Keratinocyte (primary cell): Measurements from ENCODE around the gene TMEM143. TPM values are rescaled to one million over a fixed set of nuclear protein-coding genes. Genes with fewer than 3 reads are reported as not detected.

Experiments used
- DNase-seq: peaks from one replicate; pipeline ENCODE4 v3.0.0-alpha.2; 2011; ENCODE audit warnings: low read depth, missing footprints, low spot score
- FAIRE-seq: peaks from 2 replicates; lab custom pipeline; 2011; peaks lifted over from hg19 to GRCh38; lab: Jason Lieb, UNC
- H2AFZ ChIP-seq: 2 replicates; pipeline ENCODE4 v1.6.0; 2012; ENCODE audit warnings: low read length, control low read depth, inconsistent platforms; ENCODE audit not compliant: control insufficient read depth
- H3K27ac ChIP-seq: 2 replicates; pipeline ENCODE4 v1.5.1; 2011; ENCODE audit warnings: low read length; ENCODE audit not compliant: control insufficient read depth, insufficient read depth
- H3K27me3 ChIP-seq: 3 replicates; pipeline ENCODE4 v1.6.0; 2011; ENCODE audit warnings: low read length; ENCODE audit not compliant: control insufficient read depth, insufficient read depth; ENCODE audit errors: extremely low read depth
- H3K36me3 ChIP-seq, 2 experiments: 2 replicates in 1 of 2; 3 replicates in 1 of 2; pipeline ENCODE4 v1.5.1; 2011; ENCODE audit warnings: low read length in 2 of 2, mild to moderate bottlenecking in 1 of 2; ENCODE audit not compliant: control insufficient read depth in 2 of 2, insufficient read depth in 2 of 2; ENCODE audit errors: extremely low read depth in 1 of 2
- H3K4me1 ChIP-seq: 3 replicates; pipeline ENCODE4 v1.5.1; 2011; ENCODE audit warnings: low read length; ENCODE audit not compliant: control insufficient read depth, insufficient read depth; ENCODE audit errors: extremely low read depth
- H3K4me2 ChIP-seq: 3 replicates; pipeline ENCODE4 v1.6.0; 2011; ENCODE audit warnings: low read depth, low read length; ENCODE audit not compliant: control insufficient read depth, insufficient read depth; ENCODE audit errors: extremely low read depth
- H3K4me3 ChIP-seq, 3 experiments: fragments of 200-600 bp in 1 of 3; sonication (generic) in 1 of 3; 2 replicates in 2 of 3; 3 replicates in 1 of 3; pipeline ENCODE4 v1.5.1; 2011 to 2016; ENCODE audit warnings: low read length in 3 of 3, mild to moderate bottlenecking in 3 of 3, control low read depth in 2 of 3, inconsistent platforms in 1 of 3, low read depth in 1 of 3, mixed read lengths in 1 of 3, mixed run types in 1 of 3, moderate library complexity in 1 of 3; ENCODE audit not compliant: control insufficient read depth in 2 of 3, insufficient read depth in 2 of 3; ENCODE audit errors: extremely low read depth in 1 of 3
- H3K79me2 ChIP-seq: 2 replicates; pipeline ENCODE4 v1.6.0; 2012; ENCODE audit warnings: low read length; ENCODE audit not compliant: control insufficient read depth, insufficient read depth
- H3K9ac ChIP-seq: 3 replicates; pipeline ENCODE4 v1.6.0; 2011; ENCODE audit warnings: low read length; ENCODE audit not compliant: control insufficient read depth, insufficient read depth; ENCODE audit errors: extremely low read depth
- H3K9me1 ChIP-seq: 3 replicates; pipeline ENCODE4 v1.6.0; 2011; ENCODE audit warnings: low read length; ENCODE audit not compliant: control insufficient read depth, insufficient read depth; ENCODE audit errors: extremely low read depth
- H3K9me3 ChIP-seq: 2 replicates; pipeline ENCODE4 v1.5.1; 2012; ENCODE audit warnings: low read depth, low read length; ENCODE audit not compliant: control insufficient read depth
- H4K20me1 ChIP-seq: 3 replicates; pipeline ENCODE4 v1.6.0; 2011; ENCODE audit warnings: low read length; ENCODE audit not compliant: control insufficient read depth, insufficient read depth; ENCODE audit errors: extremely low read depth
- CTCF ChIP-seq, 3 experiments: IDR thresholded peaks in 1 of 3; conservative IDR thresholded peaks in 1 of 3; optimal IDR thresholded peaks in 1 of 3; 2 replicates in 2 of 3; 3 replicates in 1 of 3; pipeline versions ENCODE3 to v1.5.1; 2011; ENCODE audit warnings: low read length in 3 of 3, mild to moderate bottlenecking in 3 of 3, moderate library complexity in 2 of 3, control low read depth in 1 of 3, inconsistent platforms in 1 of 3; ENCODE audit not compliant: insufficient read depth in 2 of 3; ENCODE audit errors: extremely low read depth in 1 of 3
- EZH2 ChIP-seq: IDR thresholded peaks from one replicate; pipeline ENCODE4 v1.6.1; 2012; ENCODE audit warnings: inconsistent platforms, mild to moderate bottlenecking, low read length, moderate library complexity
- dilution Hi-C: fragments of 300-500 bp; cut with MboI; formaldehyde crosslinking; loops from one replicate; pipeline ENCODE4 v1.7.0; 2020; ENCODE audit warnings: low sequenced_read_pairs; ENCODE audit not compliant: extremely low pct_ligation_motif_present
- polyA plus RNA-seq, 5 experiments: library from polyadenylated mRNA; depleted of rRNA in 3 of 5; stranded (reverse) in 3 of 5; stranded (forward) in 1 of 5; unstranded in 1 of 5; fragments of >200 nt; gene quantifications; 1 replicate in 1 of 5; 2 replicates in 3 of 5; 3 replicates in 1 of 5; pipeline versions ENCODE4 v1.2.1 to v1.2.3, GENCODE V29; 2011 to 2012; ENCODE audit warnings: missing spikeins in 2 of 5, low read depth in 1 of 5, low replicate concordance in 1 of 5

The TMEM143 gene
- polyA plus RNA-seq, 1 donor (not counting 4 experiments of a cell fraction or from before 2014, with no cell fraction given), result 2.9 TPM

- DNase-seq, result no peak
- Histone ChIP-seq H3K4me1 (peaks cover 3% of the 10 kb centered on the region), H3K36me3 (peaks cover 40% of the 10 kb centered on the region in 2 experiments), H3K27me3 (no peaks in the 10 kb centered on the region), H3K79me2 (peaks cover 19% of the 10 kb centered on the region), H3K4me3 (no peak overlapping the region), H3K9me3 (no peaks in the 10 kb centered on the region), H2AFZ (no peak overlapping the region), H3K27ac (no peak overlapping the region), H3K9me1 (no peaks in the 10 kb centered on the region), H4K20me1 (peaks cover 3% of the 10 kb centered on the region), H3K4me2 (no peak overlapping the region), H3K9ac (no peak overlapping the region)
- TF ChIP-seq CTCF (optimal IDR thresholded peaks at IDR 0.05 in 1 of 3, IDR thresholded peaks at IDR 0.05 in 1 of 3, conservative IDR thresholded peaks at IDR 0.05 in 1 of 3; ENCODE audit: extremely low read depth in 1 of 3, insufficient read depth in 2 of 3, low read length in 3 of 3) (no peak), EZH2 (no peak)
- dilution Hi-C loops, result no loop called here
- FAIRE-seq, result no peak
Measured at GRCh38 chr19:48386981-48387380, 23.2 kb upstream of the TMEM143 start.

GRCh38 chr19:48385461-48386087, 21.8 kb upstream of the TMEM143 start:
- H3K27ac ChIP-seq, result no peak overlapping the region
- no peaks in the 10 kb centered on the region for H3K27me3 ChIP-seq
- no peak for FAIRE-seq
- no peaks in the 10 kb centered on the region for H3K9me3 ChIP-seq
- H4K20me1 ChIP-seq, result peaks cover 3% of the 10 kb centered on the region
- no peak overlapping the region for H2AFZ ChIP-seq
- H3K4me1 ChIP-seq, result no peaks in the 10 kb centered on the region
- H3K4me3 ChIP-seq, result no peak overlapping the region
- no peak for TF ChIP-seq EZH2
- no peak for TF ChIP-seq CTCF (optimal IDR thresholded peaks at IDR 0.05 in 1 of 3, IDR thresholded peaks at IDR 0.05 in 1 of 3, conservative IDR thresholded peaks at IDR 0.05 in 1 of 3; ENCODE audit: extremely low read depth in 1 of 3, insufficient read depth in 2 of 3, low read length in 3 of 3)
- DNase-seq, result no peak
- peaks cover 40 to 44% of the 10 kb centered on the region in 2 experiments for H3K36me3 ChIP-seq
- H3K9ac ChIP-seq, result no peak overlapping the region
- dilution Hi-C loops, result no loop called here
- no peaks in the 10 kb centered on the region for H3K9me1 ChIP-seq
- H3K4me2 ChIP-seq, result no peak overlapping the region
- peaks cover 11% of the 10 kb centered on the region for H3K79me2 ChIP-seq
